ENCODE results near the gene EPC1.
"Not testable (repeated sequence)": the region's sequence is repeated elsewhere in the genome, so short reads cannot be mapped to it uniquely, and the experiment has no call there.

Gene EPC1

DNA sequence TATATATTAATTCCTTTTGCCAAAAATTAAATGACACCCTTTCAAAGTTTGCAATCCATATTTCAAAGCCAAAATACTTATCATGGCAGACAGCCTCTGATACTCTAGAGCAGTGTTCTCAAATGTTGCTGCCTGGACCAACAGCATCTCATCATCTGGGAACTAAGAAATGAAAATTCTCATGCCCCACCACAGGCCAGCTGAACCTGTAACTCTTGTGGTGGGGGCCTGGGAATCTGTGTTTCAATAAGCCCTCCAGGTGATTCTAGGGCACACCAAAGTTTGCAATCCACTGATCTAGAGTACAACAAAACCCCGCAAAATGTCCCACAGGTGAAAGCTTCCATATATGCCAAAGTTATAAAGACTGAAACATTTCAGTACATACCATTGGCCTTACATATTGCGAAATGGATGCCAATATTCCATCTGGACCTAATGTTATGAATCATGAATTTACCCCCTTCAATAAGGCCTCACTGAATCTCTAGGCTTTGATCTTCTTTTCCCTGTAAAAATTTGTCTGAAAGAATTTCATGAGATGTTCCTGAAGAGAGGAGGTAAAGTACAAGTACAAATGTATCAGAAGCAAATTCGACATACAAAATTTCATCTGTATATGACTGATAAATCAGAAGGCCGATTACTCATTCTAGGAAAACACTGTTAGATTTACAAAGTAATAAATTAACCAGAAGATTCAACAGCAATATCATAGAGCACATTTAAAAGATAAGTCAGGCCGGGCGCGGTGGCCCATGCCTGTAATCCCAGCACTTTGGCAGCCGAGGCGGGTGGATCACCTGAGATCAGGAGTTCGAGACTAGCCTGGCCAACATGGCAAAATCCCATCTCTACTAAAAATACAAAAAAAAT is 25.3 kb upstream of the EPC1 start:
- no peak for DNase-seq

DNA sequence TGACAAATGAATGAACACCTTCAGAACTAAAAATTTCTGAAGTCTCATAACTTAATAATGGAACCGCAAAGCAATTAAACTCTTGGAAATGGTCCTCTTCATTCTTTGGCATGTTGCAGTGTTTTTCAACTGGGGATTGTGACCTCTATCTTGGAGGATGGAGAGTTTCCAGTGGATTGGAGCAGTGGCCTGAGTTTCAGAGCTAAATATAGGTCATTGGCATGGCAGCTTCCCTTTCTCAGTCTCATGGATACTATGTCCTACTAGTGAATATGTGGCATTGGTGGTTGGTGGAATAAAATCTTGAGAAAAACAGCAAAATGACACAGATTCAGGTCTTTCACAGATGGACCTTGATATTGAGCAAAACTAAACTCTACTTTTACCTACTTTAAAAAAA is 24.1 kb upstream of the EPC1 start:
- no peak for DNase-seq

DNA sequence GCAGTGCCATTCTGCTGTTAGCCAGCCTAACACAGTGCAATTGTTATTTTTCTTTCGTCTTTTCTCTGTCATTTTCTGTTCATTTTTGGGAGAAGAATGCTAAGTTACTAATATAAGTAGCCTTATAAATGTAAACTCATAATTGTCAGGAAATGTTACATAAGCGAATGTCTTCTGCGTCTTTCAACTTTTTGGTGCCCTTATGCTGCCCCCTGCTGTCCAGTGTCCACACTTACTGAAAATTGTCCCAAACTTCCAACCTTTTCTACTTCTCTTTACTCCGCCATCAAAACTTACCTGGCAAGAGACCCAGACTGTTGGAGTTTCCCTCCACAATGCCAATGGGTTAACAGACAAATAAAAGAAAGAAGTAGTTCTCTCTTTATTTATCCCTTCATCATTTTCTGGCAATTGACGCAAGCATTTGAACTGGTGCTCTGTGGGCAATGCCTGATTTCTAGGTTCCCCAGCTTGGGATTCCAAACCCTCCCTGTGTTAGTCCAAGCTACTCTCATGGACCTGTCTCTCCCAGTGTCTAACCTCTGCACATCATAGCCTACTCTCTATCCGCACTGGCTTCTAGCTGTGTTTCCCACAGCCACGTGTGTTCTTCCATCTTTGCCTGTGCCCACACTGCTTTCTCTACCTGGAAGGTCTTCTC is 21.0 kb upstream of the EPC1 start:
- peak; percentile 42 to 55 for DNase-seq

DNA sequence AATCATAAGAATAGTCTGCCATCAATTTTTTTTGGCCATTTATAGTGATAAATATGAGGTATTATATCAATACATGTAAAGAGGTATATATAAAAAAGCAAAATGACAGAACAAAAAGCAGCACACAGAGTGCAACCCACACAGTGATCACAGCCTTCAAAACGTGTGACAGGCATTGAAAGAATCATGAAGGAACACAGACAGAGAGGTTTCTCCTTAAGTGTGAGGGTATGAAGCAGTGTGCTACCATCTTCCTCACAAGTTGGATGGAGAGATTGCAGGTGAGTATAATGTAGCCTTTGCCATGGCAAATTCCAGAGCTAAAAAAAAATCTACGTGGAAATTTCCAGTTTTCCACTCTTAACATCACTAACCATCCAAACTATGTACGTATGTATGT is 19.6 kb upstream of the EPC1 start:
- DNase-seq, result no peak

DNA sequence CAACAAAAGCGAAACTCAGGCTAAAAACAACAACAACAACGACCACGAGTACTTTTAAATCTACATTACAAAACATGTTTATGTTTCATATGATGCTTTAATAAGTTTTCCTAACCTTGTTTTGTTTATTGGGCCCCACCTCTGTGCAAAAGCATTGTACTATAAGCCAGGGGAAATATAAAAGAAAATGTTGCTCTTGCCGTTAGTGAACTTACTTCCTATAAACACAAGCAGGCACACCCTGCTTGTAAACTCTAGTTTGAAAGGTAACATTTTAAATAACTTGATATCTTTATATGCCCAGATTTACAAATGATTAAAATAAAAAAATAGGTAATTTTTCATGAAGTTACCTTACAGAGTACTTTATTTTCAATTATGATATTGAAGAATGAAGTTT is 19.2 kb upstream of the EPC1 start:
- DNase-seq, result no peak

DNA sequence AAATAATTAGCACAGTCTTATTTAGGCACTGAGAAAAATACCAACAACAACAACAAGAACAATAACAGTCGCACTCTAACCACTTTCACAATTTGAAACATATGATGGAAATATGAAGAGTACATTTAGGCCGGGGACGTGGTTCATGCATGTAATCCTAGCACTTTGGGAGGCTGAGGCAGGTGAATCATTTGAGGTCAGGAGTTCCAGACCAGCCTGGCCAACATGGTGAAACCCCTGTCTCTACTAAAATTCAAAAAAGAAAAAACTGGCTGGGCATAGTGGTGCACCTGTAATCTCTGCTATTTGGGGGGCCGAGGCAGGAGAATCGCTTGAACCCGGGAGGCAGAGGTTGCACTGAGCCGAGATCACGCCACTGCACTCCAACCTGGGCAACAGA is 18.4 kb upstream of the EPC1 start:
- not testable (repeated sequence) for DNase-seq

DNA sequence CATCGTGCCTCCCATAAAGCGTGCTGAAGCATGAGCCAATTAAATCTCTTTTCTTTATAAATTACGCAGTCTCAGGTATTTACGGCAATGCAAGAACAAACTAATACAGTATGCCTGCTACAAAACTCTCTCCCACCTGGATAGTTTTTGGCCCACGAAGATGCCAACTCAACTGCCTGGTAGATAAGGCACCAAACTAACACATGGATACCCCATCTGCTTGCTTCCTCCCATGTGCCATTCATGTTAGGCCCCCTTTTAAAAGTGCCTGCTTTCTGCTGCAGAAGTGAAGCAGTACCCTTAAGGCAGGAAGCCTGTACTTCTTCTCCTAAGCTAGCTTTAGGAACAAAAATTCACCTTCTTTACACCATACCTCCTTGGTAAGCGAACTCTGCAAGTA is 15.6 kb upstream of the EPC1 start:
- no peak for DNase-seq

DNA sequence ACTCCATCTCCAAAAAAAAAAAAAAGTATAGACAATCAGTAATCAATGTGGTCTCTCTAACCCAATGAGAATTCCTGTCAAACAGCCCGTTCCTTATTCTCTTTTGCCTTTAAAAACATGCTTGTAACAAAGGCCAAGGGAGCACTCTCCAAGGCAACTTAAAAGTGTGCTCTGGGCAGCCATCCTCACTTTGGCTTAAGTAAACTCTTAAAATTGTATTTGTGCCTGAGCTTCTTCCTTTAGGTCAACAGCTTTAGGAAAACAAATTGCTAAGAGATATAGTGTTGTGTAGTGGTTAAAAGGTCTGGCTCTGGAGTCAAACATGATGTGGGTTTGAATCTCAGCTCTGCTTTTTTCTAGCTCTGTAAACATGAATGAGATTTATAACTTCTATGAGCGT is 13.9 kb upstream of the EPC1 start:
- DNase-seq, result no peak

DNA sequence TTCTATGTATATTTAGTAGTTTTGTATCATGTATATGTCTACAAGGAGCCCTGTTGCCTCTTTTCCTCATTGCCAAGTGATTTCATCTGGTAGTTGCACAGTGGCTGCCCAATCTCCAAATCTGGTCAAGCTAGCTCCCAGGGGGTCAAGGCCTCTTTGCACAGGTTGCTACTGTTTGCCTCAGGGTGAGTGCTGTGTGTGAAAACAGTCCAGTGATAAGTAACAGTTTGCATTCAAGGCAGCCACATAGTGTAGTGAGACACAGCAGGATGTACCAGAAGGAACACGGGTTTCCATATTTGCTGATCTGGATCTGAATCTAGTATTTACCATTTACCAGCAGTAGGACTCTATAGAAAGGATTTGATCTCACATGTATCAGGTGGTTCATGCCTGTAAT is 13.3 kb upstream of the EPC1 start:
- no peak for DNase-seq

DNA sequence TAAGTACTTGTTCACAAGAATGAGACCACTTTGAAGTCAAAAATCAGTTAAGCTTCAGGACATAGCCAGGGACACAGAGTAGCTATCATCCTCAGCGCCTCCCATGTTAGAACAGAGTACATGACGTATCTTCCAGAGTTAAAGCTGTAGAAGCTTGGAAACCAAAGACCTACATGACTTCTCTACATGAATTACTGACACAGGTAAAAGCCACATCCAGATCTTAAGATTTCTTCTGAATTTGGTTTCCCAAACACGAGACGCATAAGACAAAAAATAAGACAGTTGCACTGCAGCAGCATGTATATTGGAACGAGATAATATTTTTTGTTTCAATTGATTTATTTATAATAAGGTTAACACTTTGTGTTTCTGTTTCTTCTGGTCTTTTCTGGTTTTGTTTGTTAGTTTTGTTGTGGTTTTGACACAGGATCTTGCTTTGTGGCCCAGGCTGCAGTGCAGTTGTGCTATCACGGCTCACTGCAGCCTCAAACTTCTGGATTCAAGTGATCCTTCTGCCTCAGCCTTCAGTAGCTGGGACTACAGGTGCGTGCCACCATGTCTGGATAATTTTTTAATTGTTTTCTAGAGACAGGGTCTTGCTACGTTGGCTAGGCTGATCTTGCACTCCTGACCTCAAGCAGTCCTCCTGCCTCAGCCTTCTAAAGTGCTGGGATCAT is 10.2 kb upstream of the EPC1 start:
- no peak for DNase-seq

DNA sequence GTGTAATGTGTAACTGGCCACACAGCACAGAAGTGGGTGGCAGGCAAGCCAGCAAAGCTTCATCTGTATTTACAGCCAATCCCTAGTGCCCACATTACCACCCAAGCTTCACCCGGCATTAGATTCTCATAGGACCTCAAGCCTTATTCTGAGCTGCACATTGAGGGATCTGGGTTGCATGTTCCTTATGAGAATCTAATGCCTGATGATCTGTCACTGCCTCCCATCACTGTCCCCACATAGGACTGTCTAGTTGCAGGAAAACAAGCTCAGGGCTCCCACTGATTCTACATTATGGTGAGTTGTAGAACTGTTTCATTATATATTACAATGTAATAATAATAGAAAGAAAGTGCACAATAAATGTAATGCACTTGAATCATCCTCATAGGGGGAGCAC is 7.7 kb upstream of the EPC1 start:
- DNase-seq, result not testable (repeated sequence)

DNA sequence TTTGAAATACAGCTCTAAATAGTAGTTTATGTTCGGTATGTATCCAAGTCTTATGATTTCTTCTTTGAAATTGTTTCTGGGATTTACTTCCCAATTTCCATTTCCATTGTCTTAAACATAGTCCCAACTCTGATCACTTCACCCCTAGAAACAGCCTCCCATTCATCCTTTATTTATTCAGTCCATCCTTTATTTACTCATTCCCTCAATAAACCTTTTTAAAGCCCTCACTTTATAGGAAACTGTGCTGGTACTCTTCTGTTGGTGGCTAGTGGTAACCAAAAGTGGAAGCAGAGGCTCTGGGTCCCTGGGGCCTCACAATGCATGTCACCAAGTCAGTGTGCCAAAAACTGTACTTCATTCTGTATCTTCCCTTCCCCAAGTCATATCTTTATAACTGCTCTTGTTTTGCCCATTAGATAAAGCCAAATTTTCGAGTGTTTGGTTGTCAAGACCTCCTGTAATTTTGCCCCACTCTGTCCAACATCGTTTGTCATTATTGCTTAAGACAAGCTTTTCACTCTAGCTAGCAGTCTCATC is 3.9 kb upstream of the EPC1 start:
- no peak for DNase-seq

DNA sequence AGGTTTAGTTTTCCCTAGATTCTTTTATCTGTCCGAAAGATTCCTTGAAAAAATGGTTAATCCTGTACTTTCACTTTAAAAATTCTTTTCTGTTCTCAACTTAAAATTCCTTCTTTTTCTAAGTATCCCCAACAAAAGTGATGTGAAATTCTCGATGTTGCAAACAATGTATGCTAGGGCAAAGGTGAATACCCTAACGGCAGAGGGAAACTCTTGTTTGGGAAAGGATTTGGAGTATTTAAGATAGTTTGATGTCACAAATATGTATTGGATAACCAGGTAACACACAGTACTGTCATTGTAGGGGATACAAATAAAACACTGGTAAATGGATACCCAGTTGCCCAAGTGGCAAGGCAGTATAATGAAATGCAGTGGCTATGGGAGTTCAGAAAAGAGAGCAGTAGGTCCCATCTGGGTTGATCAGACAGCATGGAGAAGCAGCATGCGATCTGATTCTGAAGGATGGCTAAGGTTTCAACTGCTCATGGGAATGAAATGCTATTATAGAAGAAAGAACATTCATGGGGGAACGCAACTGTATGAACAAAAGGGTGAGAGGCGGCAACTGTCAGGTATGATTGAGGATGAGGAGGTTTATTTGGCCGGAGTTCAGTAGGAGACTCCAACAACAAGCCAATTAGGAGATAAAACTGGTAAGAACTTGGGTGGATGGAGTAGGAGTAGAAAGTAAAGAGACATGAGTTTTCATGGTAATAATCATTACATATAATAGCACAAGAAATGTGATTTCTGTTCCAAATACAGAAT is 3.2 kb upstream of the EPC1 start:
- DNase-seq, result no peak

DNA sequence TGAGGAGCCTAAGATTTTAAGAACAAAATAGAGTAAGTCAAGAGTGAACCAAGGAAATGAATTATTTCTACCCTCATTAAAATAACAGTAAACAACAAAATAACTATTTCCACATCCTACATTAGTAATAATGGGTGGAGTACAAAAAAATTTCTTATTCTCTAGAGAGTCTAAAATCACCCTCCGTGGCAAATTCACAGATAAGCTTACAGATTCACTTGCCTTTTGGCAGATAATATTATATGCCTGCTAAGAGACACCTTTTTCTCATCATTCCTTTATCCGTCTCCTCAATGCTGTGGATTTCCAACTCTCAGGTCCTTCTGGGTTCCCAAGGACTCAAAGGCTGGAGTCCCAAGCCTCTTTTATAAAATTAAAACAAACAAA is 2.2 kb upstream of the EPC1 start:
- DNase-seq, result no peak

DNA sequence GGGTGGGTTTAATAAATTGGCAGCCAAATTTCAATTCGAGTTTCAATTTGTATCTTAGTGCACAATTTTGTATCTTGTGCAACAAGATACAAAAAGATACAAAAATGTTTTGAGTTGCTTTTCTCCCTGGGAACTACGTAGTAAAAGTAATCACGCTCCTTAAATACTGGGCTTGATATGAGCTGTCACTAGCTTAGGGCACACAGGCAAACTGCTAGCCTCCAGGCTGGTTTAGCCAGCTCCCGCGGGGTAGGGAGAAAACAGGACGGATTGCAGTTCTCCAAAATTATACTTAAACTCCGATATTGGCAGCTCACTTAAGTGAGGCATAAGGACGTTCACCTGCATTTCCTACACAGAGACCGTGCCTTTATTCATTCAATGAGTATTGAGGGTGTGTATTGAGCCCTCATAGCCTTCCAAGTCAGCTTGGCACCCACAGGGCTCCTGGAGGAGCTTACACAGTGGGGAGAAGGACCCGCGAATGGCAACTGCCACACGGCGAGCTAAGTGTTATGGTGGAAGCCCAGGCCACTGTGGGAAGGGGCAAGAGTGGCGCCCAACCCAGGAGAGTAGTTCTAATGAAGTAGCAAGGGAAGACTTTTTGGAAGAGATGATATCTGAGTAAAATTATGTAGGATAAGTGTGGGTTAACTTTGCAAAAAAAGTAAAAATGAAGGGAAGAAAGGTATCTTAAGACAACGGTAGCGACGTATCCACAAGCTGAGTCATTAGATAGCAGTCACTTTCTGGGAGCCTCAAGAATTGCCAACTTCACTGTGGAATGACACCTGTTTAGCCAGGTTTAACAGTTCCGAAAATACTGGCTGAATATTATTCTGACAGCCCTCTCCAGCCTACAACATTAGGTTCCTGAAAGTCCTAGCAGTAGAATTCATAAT is 1.6 kb upstream of the EPC1 start:
- DNase-seq, result no peak

DNA sequence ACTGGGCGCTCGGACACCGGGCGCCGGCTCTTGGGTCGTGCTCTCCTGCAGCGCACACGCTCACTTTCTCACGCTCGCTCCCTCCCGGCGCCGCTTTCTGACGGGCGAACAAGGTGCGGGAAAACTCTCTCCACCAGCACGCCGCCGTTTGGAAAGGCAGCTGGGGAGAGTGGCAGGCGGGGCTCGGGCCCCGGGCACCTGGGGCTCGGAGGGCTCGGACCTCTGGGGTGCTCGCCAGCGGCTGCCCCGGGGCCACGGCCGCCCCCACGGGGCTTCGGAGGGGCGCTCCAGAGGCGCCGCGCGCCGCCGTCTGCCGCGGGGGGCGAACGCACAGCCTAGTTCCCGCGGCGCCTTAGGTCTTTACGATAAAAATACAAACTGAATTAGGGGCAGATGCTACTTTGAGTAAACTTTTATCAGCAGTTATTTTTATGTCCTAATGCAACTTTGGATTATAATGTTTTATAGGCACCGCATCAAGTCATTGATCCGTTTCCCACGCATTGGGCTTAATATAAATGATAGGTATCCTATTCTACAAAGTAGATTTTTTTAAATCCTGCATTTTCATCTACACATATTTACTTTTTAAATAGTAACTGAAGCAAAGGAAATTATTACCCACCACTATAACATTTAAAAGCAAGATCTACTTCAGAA is 535 bp upstream of the EPC1 start:
- DNase-seq, result no peak

DNA sequence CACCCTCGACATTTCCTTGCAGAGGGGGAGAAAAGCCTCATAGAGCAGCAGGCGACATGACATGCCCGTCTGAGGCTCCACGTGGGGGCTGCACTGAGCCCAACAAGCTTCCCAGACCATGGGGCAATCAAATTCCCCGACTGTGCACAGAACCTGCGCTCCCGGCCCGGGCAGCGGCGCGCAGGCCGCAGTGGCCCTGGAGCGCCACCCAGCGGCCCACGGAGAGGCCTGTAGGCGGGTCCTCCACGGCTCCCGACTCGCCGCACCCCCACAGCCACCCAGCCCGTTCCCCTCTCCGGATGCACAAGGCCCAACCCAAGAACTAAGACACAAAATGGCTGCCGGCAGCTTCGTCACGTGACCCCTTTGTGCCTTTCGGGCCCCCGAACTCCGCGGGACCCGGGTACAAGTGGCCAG is 816 bp downstream of the EPC1 start:
- peak; percentile 86 to 94 for DNase-seq

DNA sequence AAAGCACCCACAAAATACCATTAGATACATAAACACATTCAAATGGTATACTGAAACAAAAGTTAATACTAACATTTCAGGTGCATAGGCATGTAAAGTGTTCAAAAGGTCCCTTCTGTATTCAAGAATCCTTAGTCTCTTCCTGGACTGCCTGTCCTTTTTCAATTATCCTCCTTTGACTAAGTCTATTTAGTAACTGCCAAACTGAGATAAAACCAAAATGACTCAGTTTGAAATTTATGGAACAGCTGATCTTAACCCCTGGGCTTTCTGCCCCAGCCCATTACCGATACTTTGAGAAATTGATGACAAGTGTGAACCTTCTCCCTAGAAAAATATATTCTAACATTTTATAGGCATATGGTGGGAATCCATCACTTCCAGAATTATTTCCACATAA is 5.4 kb downstream of the EPC1 start:
- DNase-seq, result no peak

DNA sequence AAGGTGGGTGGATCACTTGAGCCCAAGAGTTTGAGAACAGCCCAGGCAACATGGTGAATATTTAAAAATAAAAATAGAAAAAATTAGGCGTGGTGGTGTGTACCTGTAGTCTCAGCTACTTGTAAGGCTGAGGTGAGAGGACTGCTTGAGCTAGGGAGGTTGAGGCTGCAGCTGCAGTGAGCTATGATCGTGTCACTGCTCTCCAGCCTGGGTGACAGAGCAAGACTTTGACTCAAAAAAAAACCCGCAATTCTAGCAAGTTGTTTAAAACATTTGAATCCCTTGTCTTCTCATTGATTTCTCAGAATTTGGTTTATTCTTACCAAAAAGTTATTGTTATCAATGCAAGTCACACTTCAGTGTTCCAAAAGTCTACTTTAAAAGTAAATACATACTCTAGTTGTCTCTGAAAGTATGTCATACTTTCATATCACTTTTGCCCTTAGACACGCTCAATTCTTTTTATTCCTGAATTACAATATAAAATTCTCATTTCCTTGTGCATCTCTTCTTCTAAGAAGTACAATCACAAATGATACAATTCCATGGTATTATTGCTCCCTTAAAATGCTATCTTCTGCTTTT is 6.3 kb downstream of the EPC1 start:
- DNase-seq, result no peak

DNA sequence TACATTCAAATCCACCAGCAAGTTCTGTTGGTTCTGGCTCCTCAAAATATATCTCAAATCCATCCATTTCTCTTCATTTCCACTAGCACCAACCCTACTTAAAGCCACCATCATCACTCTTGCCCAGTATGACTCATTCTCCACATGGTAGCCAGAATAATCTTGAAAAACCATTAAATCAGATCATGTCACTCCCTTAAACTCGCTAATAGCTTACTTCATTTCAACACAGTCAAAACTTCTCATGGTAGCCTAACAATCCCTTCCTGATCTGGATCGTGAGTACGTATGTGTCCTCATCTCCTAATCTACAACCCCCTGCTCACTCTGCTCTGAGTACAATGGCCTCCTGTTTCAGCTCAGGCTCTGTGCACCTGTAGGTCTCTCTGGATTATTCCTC is 8.7 kb downstream of the EPC1 start:
- no peak for DNase-seq

DNA sequence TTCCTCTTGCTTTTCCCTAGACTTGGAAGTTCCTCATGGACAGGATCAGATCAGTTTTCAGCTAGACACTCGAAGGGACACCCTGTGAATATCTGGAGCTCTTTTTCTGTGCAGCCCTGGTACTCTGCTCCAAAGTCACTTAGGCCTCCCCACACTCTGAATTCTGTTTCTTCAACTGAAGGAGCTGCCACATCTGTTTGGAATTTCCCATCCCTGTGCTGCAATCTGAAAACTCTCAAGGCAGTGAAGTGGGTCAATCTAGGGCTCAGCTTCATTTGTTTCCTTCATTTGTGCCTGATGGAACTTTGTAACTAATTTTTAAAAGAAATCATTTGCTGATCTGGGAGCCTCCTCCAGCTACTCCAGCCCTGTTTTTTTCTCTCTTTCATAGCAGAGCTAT is 9.6 kb downstream of the EPC1 start:
- no peak for DNase-seq
